Stimulated activated CD8-positive, alpha-beta memory T cell treated with anti-CD3 and anti-CD28 coated beads, Interleukin-2, amount 100 ng/mL, for 1 hour (primary cell): ENCODE results near the gene PARP4.
"Not testable (repeated sequence)": the region's sequence is repeated elsewhere in the genome, so short reads cannot be mapped to it uniquely, and the experiment has no call there.

ENCODE experiments used
- DNase-seq, 2 donors: peaks; one replicate each; pipeline ENCODE4 v3.0.0-alpha.2; 2020; ENCODE audit warnings: low read depth in 2 of 2

The PARP4 gene

DNA sequence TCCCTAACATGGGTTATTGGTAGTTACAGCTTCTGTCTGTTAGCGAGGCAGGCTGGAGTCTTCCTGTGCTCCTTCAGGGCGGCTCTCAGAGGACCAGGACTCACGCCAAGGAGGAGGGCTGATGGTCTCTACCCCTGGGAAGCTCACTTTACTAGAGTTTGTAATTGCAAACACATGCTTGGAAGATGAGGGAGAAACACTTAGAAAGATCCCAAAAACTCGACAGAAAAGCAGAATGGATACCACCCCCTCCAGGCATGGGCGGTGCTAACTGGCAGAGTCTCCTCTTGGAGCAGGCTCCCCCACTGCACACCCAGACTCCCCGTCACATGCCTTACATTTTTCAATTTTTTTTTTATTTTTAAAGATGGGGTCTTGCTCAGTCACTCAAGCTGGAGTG lies 62.0 kb downstream of the PARP4 start:
- no peak for DNase-seq

- DNase-seq = not testable (repeated sequence)
Measured at GRCh38 chr13:24444851-24445250, 67.7 kb downstream of the PARP4 start.

DNA sequence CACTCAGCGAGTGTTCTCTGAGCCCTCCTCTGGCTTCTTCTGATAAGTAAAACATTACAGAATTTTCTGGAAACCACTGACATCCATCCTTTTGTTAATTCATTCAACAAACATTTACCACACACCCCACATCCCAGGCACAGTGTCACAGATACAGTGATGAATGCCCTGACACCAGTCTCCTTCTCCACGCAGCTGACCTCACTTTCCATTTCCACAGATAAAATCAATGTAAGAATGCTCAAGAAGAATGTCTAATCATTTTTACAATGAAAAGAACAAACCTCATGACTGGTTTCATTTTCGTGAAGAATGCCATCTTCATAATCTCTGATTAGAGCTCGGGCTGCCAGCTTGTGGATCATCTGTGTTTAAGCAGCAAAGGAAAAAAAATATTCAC lies 69.2 kb downstream of the PARP4 start:
- DNase-seq = no peak

GRCh38 chr13:24426045-24426444 lies 86.5 kb downstream of the PARP4 start:
- not testable (repeated sequence) for DNase-seq

DNA sequence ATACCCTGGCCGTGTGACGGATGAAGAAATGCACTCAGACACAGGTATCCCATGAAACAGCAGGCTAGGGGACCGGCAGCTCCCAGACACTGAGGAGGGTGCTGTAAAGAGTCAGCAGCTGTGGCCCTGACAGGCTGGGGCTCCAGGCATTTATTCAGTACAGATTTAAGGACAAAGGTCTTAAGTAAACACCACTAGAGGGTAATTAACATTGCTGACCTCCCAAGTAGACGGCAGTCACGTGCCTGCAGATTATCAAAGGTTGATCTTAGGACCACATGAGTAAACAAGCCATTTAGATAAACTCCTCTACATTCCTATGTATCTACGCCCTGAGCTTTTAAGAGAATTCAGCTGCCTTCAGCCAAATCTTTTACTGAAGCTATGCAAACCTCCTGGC lies 92.9 kb downstream of the PARP4 start:
- not testable (repeated sequence) for DNase-seq

DNA sequence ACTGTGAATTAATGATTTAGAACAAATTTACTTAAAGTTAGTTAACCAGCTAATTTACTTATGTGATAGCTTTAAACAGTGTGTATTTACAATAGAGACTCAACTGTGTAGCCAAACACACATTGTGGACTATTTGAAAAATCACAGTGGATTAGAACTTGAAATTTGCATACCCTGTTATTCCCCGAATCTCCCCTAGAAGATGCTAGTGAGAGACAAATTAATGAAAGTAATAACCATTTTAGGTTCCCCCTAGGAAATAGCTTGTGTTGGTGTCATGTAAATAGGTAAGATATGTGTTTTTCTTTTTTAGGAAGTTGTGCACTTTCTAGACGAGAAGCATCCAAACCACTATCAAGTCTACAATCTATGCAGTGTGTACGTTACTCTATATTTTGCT lies 104.7 kb downstream of the PARP4 start:
- no peak for DNase-seq

- no peak for DNase-seq
Measured at GRCh38 chr13:24406524-24406923, 106.1 kb downstream of the PARP4 start.

DNA sequence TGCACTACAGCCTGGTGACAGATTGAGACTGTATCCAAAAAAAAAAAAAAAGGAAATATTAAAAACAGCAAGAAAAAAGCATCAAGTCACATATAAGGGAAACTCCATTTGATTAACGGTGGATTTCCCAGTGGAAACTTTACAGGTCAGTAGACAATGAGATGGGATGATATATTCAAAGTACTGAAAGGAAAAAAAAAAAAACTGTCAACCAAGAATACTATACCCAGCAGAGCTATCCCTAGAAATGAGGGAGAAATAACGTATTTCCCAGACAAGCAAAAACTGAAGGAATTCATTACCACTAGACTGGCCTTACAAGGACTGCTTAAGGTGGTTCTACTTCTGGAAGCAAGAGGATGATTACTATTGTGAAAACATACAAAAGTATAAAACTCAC lies 115.8 kb downstream of the PARP4 start:
- no peak for DNase-seq

- DNase-seq = no peak
Measured at GRCh38 chr13:24392972-24393371, 119.6 kb downstream of the PARP4 start.

- DNase-seq = not testable (repeated sequence)
Measured at GRCh38 chr13:24391771-24392683, 120.6 kb downstream of the PARP4 start.

DNA sequence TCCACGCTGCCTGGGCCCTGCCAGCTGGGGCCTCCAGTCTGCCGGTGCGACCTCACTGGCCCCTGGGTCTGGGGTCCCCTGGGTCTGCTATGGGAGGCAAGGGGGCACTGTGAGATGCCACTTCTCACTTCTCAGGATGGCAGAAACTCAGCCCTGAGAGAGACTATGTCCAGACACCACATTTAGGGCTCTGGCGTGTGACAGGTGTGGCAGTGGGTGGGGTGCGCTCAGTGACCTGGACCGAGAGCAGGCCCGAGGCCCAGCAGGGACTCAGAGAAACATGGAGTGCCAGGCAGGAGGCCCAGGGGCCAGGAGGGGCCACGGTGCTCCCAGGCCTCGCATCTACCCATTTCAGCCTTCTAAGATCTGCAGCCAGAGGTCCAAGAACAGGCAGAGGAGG lies 121.8 kb downstream of the PARP4 start:
- DNase-seq = not testable (repeated sequence)

GRCh38 chr13:24389506-24389905 lies 123.1 kb downstream of the PARP4 start:
- no peak for DNase-seq

- DNase-seq = not testable (repeated sequence)
Measured at GRCh38 chr13:24388743-24389142, 123.8 kb downstream of the PARP4 start.

DNA sequence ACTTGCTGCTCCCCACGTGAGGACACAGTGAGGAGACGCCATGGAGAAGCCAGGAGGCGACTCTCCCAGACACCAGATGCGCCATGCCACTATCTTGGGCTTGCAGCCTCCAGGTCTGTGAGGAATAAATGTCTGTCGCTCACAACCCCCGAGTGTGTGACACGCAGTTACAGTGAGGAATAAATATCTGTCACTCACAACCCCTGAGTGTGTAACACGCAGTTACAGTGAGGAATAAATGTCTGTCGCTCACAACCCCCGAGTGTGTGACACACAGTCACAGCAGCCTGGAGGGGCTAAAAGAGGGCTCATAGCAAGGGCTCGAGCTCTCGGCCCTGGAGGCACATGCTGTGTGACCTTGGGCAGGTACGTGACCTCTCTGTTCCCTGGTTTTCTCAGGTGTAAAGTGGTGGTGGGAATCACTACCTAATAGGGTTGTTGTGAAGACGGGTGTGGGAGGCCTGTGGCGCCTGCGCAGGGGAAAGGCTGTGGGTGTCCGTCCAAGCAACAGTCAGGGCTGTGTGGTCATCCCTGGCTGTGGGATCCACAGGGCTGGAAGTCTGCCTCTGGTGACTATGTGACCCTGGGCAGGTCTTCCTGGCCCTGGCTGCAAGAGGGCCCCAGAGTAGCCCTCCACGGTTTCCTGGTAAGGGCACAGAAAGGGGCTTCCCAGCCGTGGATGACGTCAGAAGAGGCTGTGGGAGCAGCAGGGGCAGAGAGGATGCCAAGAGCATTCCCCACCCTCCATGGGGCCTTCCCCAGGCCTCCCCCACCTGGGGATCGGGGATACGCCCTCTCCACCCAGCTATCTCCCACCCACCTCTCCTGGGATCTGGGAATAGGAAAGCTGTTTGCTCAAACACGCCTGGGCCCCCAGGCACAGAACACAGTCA lies 125.5 kb downstream of the PARP4 start:
- no peak for DNase-seq

DNA sequence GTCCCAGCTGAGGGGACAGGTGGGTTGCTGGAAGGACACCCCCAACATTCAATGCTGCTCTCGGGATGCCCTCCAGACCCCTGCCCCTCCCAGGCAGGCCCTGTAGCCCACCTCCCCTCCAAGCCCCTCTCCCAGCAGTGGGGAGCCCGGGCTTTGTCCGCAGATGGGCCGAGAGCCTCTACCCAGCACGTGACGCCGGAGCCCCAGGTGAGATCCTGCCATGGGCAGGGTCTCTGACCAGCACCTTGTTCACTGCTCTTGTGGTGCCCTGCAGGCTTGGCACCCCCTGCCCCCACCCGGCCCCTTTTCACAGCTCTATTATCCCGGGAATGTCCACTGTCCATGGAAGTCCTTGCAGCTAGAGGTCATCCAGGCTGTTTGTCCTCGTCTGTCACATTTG lies 126.7 kb downstream of the PARP4 start:
- DNase-seq = no peak

DNA sequence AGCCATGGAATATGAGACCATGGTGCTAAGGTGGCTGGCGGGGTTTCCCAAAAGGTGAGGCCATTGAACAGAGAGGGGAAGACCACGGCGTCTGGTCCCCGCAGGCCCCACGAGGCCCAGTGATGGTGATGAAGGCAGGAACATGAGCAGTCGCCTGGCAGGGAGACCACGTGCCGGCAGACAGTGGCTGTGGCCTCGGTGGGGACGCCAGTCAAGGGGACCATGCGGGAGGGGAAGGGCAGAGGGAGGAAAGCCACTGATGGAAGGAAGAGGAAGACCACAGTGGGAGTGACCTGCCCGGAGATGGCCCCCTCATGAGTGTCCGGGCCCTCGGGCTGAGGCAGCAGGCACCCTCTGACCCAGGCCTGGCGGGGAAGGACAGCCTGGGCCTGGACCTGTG lies 127.6 kb downstream of the PARP4 start:
- DNase-seq = not testable (repeated sequence)

GRCh38 chr13:24384091-24384490 lies 128.5 kb downstream of the PARP4 start:
- DNase-seq = not testable (repeated sequence)

DNA sequence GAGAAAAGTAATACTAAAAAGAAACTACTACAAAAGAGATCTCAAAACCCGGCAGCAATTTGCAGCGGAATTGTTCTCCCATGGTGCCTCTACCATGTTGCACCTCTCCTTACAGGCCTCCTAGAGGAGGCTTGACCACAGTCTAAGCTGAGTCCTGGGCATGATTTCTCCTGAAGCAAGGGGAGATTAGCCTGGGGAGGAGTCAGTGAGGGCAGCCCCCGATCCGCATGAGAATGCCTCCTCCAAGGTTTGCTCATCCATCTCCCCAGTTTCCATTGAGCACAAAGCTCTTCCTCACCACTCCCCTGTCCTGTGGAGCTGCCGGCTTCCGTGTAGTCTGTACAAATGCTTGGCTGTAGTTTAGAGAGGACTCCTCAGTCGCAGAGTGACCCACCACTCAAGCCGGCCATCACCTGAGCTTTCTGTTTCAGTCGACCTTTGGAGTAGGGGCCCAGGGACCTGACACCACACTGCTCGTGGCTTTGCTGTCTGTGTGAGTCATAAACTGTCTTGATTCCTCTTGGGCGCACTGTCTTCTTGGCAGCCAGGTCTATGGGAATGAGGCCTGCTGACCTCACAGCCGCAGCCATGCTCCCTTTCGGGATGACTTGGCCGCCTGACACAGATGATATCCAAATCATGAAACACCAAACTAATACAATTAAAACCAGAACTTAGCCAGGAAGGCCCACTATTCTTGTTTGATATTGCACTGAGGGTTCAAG lies 130.9 kb downstream of the PARP4 start:
- no peak for DNase-seq

GRCh38 chr13:24380881-24381280 lies 131.7 kb downstream of the PARP4 start:
- not testable (repeated sequence) for DNase-seq

- DNase-seq = not testable (repeated sequence)
Measured at GRCh38 chr13:24380227-24380626, 132.4 kb downstream of the PARP4 start.

- DNase-seq = not testable (repeated sequence)
Measured at GRCh38 chr13:24371273-24371672, 141.3 kb downstream of the PARP4 start.
